ENCODE measurements around the gene MRGPRG. TPM values are rescaled to one million over a fixed set of nuclear protein-coding genes. Genes with fewer than 3 reads are reported as not detected.

MRGPRG gene
- total and polyA plus RNA-seq, 9 of the 15 experiments (the other 6 are each of a cell fraction or from before 2014, with no cell fraction given), result not detected

- TF ChIP-seq ZNF318 (IDR thresholded peaks at IDR 0.05; ENCODE audit: borderline replicate concordance in 1 of 2, low read depth in 1 of 2) (no peak), SIRT6 (IDR thresholded peaks at IDR 0.05; ENCODE audit: low read depth, low read length) (no peak), ZBTB17 (CRISPR knock-in tag; IDR thresholded peaks at IDR 0.05) (no peak), ZNF277 (CRISPR knock-in tag; IDR thresholded peaks at IDR 0.05; ENCODE audit: borderline replicate concordance) (no peak), STAG1 (CRISPR knock-in tag; IDR thresholded peaks at IDR 0.05; ENCODE audit: borderline replicate concordance) (no peak), MIER1 (IDR thresholded peaks at IDR 0.05; ENCODE audit: low read depth) (no peak), ZFPM2 (CRISPR knock-in tag; IDR thresholded peaks at IDR 0.05) (no peak), KAT8 (IDR thresholded peaks at IDR 0.05; ENCODE audit: low read depth) (no peak), RFX5 (IDR thresholded peaks at IDR 0.05; ENCODE audit: low read depth, low read length) (no peak), CLOCK (CRISPR knock-in tag; IDR thresholded peaks at IDR 0.05; ENCODE audit: borderline replicate concordance) (no peak), ZC3H11A (IDR thresholded peaks at IDR 0.05; ENCODE audit: low read depth, low read length) (no peak), CREB1 (IDR thresholded peaks at IDR 0.05) (no peak), CREB1 (CRISPR knock-in tag; IDR thresholded peaks at IDR 0.05) (no peak), USF2 (CRISPR knock-in tag; IDR thresholded peaks at IDR 0.05) (no peak), POLR2AphosphoS5 (IDR thresholded peaks at IDR 0.05; ENCODE audit: control insufficient read depth, insufficient read depth, low read depth, low read length) (no peak)
Measured at GRCh38 chr11:3175194-3175593, 43.4 kb downstream of the MRGPRG start (continued).

All from K562 (cell line).